Esophagus mucosa (tissue), 1 donor: ENCODE measurements around the gene SART3. TPM values are rescaled to one million over a fixed set of nuclear protein-coding genes. Genes with fewer than 3 reads are reported as not detected.
"Not testable (repeated sequence)": the region's sequence is repeated elsewhere in the genome, so short reads cannot be mapped to it uniquely, and the experiment has no call there.

Experiments
- ATAC-seq: fragments of 200-7000 bp; cut with Tn5 transposase; one replicate; pipeline ENCODE4 v1.9.1; 2020
- total RNA-seq: library from RNA; stranded (reverse); gene quantifications from one replicate; pipeline ENCODE4 v1.2.4, GENCODE V29; 2023
- donor health status: DM: yes; HTN: yes; CAD: no.

The SART3 gene
- total RNA-seq, 1 donor from 2014 or later = 25.7 TPM

- ATAC-seq = no peak
These were observed 17.8 kb upstream of the SART3 start for GRCh38 chr12:108578813-108579212.

DNA sequence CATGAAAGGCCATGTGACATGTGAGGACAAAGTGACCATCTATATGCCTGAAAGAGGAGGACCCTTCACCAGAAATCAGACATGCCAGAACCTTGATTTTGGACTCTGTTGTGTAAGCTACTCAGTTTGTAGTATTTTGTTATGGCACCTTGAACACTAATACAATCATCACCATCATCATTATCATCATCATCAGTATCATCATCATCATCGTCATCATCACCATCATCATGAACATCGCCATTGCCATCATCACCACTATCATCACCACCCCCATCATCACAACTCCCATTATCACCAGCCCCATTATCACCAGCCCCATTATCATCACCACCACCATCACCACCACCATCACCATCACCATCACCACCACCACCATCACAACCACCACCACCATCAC, 17.3 kb upstream of the SART3 start:
- no peak for ATAC-seq

DNA sequence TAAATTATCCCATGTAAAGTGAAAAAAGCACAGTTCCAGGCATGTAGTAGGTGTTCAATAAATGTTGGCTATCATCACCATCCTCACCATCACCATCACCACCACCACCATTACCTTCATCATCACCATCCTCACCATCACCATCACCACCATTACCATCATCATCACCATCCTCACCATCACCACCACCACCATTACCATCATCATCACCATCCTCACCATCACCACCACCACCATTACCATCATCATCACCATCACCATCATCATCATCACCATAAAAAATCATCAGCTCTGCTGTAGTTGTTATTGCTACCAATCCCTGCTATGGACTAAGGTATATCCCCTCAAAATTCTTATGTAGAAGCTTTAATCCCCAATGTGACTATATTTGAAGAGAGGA, 16.5 kb upstream of the SART3 start:
- no peak for ATAC-seq

GRCh38 chr12:108576660-108577234, 15.8 kb upstream of the SART3 start:
- ATAC-seq = no peak

GRCh38 chr12:108575199-108575912, 14.4 kb upstream of the SART3 start:
- ATAC-seq = no peak

GRCh38 chr12:108574276-108574675, 13.3 kb upstream of the SART3 start:
- not testable (repeated sequence) for ATAC-seq

DNA sequence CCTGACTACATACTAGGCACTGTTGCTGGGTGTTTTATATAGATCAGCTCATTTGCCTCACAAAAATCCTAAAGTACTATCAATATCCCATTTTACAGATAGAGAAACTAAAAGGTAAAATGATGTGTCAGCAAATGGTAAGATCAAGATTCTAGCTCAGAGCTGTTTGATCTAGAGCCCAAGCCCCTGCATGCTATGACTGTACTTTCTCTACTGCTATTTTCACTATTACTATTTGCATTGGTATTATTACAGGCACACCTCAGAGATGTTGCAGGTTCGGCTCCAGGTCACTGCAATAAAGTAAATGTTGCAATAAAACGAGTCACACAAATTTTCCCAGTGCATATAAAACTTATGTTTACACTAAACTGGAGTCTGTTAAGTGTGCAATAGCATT, 12.3 kb upstream of the SART3 start:
- ATAC-seq = no peak

- peak; percentile 60 for ATAC-seq
These were observed 11.3 kb upstream of the SART3 start for GRCh38 chr12:108572166-108572790.

DNA sequence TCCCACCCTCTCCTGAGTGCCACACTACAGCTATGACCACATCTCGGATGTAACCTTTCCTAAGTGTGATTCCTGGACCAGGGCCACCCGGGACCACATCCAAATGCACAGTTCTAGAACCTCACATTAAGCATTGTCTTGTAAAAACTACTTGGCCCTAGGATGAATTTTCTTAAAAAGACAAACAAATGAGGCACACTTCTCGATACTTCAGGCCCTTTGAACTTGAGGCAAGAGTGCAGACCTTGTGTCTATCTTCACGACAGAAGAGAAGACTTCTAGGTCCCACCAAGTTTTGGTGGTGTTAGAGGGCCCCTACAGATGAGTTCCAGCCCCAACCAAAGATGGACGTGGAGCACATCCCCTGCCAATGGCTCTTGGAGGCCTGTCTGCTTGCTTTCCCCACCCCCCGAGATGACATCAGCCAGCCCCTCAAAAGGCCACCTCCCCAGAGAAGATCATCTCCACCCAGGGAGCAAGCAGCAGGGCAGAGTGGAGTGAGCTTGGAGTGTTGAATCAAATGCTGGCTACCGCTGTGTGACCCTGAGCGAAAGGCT, 10.7 kb upstream of the SART3 start:
- ATAC-seq = no peak

GRCh38 chr12:108570743-108571608, 10.0 kb upstream of the SART3 start:
- ATAC-seq = no peak

GRCh38 chr12:108568338-108569154, 7.6 kb upstream of the SART3 start:
- ATAC-seq = no peak

DNA sequence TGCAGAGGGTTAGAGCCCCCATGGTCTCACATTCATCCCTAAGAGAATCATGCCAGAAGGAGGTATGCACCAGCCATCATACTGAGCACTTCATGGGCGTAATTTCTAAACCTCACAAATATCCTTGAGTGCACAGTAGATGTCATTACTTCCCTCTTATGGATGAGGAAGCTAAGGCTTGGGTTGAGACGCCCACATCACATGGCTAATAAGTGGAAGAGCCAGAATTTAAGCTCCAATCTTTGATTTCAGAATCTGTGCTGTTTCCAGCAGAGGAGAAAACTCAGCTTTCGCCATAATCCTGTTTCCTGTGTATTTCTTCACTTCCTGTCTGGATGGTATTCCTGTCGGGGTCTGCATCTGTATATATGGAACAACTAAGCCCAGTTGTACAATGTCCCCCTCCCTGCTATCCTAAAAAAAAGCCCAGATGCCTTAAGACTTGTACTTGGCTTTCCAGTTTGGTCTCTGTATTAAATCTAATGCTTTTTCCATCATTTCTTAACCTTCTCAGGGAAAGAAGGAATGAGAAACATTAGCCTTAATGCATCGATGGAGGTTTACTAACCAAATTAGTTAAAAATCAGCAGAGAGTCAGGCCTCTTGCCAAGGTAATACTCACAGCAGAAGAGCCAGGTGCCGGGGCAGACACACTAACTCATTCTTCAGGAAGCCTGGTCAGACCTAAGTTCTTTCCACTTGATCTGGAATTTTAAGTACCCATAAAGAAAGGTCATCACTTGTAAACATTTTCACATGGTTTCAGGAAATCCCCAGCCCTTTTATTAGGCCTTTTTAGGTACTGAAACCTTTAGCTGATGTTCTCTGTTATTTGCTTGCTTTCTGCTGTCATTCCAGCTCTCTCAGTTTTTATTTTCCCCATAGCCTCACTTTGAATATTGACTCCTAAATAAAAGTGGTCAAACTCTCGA, 6.7 kb upstream of the SART3 start:
- ATAC-seq = no peak

- no peak for ATAC-seq
These were observed 5.5 kb upstream of the SART3 start for GRCh38 chr12:108566452-108566851.

GRCh38 chr12:108565976-108566375, 5.0 kb upstream of the SART3 start:
- ATAC-seq = peak; percentile 19

GRCh38 chr12:108565146-108565545, 4.2 kb upstream of the SART3 start:
- no peak for ATAC-seq

DNA sequence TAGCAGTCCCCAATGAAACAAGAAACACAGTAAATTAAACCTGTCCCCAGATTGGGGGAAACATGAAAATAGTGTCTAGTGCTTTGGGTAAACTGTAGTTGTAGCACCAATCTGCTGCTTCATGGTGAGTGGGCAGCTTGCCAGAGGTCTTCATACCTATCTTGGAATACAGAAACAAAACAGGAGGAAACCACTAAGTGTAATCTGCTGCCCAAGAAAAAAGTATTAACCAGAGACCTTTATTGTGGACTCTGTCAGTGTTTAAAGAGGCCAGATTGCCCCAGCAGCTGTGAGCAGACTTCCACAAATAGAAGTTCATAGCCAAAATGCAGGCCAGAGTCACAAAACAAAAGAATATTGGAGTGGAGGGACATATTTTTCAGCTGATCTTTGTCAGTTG, 3.8 kb upstream of the SART3 start:
- no peak for ATAC-seq

DNA sequence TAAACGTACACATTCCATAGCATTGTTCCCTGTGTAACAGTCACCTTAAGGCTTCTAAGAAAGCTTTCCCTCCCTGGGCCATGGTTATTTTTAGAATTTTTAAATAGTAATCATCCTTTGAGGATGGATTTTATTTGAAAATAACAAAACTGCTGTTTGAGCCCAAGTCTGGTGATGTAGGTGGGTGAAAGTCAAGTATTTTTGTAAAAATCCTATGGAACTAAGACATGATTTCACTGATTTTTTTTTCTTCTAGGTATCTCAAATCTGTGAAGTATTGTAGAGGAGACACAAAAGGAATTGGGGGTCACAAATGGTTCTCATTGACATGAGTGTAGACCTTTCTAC, 2.8 kb upstream of the SART3 start:
- no peak for ATAC-seq

- ATAC-seq = peak; percentile 60
These were observed 2.3 kb upstream of the SART3 start for GRCh38 chr12:108563136-108563803.

GRCh38 chr12:108562348-108563135, 1.6 kb upstream of the SART3 start, which contains the start of gene ISCU:
Gene ISCU, plus strand, starts transcription at chr12:108562596. Its CDS starts 27 bp downstream, at chr12:108562623.
- ATAC-seq = peak; percentile 94
